ENCODE results near the gene HIVEP3.
"Not testable (repeated sequence)": the region's sequence is repeated elsewhere in the genome, so short reads cannot be mapped to it uniquely, and the experiment has no call there.

The HIVEP3 gene
- total RNA-seq, result 11.5 to 214 (median 34.6) reads per million in 17 experiments

DNA sequence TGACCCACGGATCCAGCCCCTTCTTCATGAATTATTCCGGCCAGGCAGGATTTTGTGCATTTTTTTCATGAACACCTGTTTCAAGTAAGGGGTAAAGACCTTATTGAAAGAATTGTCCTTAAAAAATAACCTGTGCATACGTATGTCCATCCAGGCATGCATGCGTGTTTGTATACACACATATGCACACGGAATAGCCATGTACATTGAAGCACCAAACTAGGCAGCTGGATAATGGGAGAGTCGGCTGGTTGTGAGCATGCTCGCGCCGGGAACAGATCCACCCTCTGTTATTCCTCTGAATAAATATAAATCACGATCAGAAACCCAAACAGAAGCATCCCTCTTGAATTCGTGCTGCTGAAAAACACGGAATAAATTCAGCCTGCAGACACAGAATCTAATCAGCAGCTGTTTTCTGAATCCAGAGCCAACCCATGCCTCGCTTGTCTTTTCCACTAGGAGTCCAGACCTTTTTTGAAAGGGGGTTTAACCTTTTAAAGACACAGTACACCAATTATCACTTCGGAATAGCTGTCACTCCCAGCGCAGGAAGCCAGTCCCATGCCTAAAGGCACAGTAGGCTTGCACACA, at the start of gene HIVEP3:
TSS of gene HIVEP3 (minus strand) at position 473 of the 594 bp plus-strand sequence.
- no peak for DNase-seq

DNA sequence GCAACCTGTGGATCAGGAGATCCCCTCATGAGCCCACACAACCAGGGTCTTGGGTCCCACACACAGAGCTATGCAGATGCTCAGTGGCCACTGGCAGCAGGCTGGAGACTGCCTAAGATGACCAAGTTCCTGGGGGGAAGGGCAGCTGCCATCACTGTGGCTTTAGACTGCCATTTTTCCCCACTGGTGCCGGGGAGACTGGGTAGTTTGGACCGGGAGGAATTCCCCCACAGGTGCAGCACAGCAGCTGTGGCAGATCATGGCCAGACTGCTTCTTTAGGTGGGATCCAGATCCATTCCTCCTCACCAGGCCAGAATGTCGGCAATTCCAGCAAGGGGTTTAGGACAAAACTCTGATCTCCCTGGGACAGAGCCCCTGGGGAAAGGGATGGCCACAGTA, 45.7 kb upstream of the HIVEP3 start:
- DNase-seq, result no peak

DNA sequence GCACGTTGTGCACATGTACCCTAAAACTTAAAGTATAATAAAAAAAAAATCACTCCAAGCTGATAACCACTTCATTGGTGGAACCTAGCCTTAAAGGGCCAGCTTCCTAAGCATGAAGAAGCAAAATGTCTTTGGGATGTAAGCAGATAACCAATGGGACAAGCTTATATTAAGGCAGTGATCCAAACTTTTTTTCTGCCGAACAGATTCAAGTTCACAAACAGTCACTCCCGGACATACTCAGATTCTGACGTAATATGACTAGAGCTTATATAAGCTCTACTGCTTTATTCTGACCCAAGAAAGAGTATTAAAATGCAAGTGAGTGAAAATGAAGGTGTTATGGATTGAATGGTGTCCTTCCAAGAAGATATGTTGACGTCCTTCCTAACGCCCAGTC, 44.9 kb upstream of the HIVEP3 start:
- DNase-seq, result no peak

DNA sequence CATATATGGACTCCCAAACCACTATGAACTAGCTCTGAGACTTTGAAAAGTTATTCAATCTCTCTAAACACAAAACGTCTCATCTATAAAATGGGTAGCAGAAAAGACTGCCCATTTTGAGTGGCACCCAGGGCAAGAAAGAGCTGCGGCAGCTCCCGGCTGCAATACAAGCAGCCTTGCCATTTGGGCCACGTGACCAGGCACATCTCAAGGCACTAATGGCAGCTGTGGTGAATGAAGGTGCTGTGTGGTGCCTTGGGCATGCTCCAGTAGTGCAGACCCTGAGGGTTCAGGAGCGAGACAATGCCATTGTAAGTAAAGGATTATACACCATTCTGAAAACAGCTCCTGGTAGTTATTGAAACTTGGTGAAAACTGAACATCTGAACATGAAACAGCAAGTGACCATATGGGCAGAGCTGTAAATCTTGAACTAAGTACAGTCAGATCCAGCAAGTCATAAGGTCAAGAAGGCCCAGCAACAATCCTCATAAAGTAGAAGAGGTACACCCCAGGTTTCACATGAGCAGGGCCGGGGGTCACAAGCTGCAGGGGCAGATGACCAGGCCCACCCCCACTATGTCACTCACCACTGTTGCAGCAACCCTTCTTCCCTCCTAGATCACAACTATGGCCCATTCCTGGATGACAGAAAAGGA, 39.4 kb upstream of the HIVEP3 start:
- DNase-seq, result no peak

DNA sequence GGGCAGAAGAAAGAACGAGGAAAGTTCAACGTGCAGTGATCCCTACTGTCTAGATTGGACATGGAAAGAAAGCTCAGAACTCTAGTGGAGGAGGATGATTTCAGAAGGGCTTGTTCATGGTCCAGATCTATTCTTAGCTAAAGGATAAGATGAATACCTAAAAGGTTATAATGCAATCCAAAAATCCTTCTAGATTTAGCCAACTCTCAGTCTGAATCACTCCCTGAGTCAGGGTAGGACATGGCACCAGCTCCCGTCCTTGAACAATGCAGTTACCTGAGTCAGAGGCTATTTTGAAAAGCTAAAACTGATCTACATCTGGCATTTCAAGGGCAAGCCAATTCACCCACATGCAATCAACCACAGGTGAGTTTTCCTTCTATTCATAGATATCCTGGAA, 38.8 kb upstream of the HIVEP3 start:
- DNase-seq, result no peak

DNA sequence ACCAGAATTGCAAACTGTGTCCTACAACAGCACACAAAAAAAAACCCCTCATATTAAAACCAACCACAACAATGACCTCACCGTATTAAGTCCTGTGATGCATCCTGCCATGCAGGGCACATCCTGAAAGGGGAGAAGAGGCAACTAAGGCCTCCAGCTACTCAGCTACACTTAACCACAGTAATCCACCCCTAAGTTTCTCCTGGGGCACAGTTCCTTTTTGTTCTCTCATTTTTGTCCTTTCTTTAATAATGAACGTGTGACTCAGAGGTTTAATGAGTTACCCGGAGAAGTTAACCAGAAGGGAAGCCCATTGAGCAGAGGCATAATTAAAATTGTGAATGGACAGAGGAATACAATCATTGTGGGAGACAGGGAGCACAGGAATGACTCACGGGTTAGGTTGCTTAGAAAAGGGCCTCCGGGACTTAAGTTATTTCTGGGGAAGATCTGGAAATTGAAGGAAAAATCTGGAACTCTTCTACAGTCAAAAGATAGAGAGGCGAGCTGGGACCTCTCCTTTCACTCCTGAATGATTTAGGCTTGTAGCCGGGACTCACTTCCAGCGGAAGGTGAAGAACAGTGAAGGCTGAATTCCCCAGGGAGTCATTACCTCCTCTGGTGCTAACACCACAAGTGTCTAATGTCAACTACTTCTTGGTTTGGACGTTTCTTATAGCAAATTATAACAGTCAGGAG, 36.9 kb upstream of the HIVEP3 start:
- DNase-seq, result peak; percentile 6 to 38 (median 19)

DNA sequence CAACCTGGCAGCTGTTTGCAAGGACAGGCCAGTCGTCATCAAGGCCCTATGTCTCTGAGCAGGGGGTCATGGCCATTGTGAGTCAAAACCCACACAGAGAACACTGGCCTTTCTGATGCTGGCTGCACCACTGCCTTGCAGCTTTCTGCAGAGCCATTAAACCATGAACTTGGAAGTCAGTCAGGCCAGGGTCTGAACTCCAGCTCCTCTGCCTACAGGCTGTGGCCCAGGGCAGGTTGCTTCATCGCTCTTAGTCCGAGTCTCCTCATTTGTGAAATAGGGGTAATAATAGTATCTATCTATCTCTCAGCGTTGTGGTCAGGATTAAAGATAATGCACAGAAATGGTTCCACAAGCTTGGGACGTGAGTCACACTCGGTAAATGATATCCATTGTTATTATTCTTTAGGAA, 35.8 kb upstream of the HIVEP3 start:
- no peak for DNase-seq

DNA sequence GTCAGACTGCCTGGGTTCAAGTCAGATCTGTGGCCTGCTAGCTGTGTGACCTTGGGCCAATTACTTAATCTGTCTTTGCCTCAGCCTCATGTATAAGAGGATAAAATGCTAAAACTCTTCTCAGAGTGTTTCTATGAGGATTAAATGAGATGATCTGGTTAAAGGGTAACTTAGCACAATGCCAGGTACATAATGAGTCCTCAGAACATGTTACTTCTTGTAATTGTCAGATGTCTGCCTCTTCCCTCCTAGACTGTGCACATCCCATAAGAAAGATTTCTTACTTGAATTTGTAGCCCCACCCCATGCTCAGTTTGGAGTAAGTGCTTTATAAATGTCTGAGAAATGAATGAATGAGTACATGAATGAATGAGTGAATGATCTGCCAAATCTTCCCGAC, 34.6 kb upstream of the HIVEP3 start:
- no peak for DNase-seq

DNA sequence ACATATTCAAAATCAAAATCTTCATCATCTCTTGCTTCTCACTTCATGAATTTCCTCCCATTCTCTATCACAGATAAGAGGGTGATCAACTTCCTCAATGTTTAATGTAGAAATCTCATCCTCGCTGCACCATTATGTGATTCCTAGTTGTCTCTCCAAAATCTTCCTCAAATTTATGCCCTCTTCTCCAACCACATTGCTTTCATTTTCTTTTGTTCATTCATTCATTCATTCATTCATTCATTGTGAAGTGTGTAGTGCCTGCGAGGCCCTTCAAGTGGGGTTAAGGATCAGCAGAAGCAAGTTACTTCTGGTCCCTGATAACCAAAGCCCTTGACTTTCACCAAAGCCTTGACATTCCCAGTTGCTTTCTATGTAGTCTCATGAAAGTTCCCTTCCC, 33.5 kb upstream of the HIVEP3 start:
- no peak for DNase-seq

DNA sequence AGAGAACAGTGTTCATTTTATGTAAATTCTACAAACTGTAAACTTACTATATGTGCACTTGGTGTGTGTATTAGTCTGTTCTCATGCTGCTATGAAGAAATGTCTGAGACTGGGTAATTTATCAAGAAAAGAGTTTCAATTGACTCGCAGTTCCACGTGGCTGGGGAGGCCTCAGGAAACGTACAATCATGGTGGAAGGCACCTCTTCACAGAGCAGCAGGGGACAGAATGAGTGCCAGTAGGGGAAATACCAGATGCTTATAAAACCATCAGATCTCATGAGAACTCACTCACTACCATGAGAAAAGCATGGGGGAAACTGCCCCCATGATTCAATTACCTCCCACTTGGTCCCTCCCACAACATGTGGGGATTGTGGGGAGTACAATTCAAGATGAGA, 32.8 kb upstream of the HIVEP3 start:
- not testable (repeated sequence) for DNase-seq

DNA sequence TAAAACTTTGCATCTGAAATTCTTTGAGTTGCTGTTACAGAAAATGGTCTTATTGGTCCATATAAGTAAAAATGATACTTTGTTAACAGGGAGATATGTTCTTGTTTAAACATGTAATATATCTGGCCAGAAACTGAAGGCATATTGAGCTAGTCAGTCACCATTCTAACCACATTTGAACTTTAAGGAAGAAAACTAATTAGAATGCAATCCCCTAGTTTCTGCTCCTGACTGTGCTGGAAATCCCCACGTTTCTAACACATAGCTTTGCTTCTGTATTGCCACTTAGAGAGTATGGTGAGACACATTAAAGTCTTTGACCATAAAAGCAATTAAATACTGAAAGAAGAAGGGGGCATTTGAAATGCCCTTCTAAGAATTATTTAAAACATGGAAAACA, 32.1 kb upstream of the HIVEP3 start:
- peak; percentile 4 to 44 (median 20) for DNase-seq

DNA sequence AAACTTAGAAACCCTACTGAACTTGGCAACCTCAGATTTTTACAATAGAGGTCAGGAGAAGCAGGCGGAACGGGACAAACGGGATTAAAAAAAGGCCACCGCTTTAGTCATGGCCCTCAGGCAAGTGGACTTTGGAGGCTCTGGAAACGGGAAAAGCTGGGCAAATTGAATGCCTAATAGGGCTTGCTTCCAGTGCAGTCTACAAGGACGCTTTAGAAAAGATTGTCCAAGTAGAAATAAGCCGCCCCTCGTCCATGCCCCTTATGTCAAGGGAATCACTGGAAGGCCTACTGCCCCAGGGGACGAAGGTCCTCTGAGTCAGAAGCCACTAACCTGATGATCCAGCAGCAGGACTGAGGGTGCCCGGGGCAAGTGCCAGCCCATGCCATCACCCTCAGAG, 27.2 kb upstream of the HIVEP3 start:
- DNase-seq, result not testable (repeated sequence)

DNA sequence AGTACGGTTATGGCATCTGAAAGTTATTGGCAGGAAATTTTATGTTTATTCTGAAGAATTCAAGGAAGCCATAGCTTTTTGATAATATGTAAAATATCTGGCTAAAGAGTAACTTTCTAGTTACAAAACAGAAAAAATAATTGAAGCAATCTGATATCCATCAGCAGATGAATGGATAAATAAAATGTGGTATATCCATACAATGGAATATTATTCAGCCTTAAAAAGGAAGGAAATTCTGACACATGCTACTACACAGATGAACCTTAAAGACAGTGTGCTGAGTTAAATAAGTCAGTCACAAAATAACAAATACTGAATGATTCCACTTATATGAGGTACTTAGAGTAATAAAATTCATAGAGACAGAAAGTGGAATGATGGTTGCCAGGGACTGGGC, 25.0 kb upstream of the HIVEP3 start:
- no peak for DNase-seq

DNA sequence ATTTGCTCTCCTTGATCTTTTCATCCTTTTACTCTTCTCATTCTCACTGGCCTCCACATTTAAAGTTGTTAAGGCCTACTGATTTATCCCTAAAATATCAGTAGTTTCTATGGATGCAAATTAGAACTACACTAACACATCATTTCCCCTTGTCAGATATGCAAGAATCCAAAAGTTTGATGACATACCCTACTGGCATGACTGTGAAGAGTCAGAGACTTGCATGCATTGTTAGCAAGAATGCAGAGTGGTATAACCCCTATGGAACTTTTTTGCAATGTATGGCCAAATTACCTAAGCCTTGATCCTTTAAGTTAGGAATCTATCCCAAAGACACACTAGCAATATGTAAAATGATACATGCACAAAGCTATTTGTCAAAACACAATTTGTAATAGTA, 23.6 kb upstream of the HIVEP3 start:
- DNase-seq, result no peak

DNA sequence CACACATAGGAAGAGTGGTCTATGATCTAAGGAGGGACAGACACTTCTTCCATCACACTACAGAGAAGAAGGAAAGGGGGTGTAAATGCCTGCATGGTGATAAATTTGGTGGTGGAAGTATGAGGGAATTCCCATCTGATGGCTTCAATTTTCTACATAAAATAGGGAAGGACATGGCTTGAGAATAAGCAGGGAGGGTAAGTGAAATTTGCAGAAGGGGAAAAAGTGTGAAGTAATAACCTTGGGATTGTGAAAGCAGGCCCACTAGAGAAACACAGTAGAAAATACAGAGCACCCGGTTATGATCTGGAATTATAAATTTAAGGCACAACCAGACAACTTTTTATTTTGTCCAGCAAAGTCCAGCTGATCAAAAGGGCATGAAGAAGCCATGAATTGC, 22.7 kb upstream of the HIVEP3 start:
- peak; percentile 18 to 73 (median 51) for DNase-seq

DNA sequence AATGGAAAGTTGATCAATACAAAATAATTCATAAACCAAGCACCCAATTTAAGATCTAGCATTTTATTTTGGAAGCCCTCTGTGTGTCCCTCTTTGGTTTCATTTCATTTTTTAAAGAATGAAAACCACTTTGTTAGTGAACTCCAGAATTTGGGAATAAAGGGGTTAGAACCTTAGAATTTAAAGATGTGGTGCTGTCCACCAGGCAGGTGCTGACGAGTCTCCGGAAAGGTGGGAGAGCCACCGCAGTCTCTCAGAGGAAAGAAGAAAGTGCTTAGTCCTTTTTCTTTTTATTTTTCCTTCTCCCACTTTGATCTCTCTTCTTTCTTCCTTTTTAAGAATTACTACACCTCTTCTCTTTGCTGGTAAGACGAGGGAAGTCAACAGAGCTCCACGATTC, 20.5 kb upstream of the HIVEP3 start:
- DNase-seq, result no peak

DNA sequence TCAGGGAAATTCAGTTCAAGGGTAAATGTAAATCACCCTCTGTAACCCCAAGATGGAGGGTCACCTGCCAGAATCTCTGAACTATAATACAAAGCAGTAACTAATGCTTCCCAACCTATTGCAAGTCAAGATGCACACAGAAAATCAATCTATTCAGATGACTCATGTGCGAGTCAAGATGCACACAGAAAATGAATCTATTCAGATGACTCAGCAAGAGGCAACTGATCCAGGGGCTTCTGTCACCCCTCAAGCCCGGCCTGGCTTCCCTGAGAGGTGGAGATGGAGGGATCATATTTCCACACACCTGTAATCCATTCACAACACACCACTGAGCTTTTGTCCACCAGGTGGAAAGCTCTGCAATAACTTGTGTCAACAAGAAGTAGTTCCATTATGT, 17.4 kb upstream of the HIVEP3 start:
- no peak for DNase-seq

DNA sequence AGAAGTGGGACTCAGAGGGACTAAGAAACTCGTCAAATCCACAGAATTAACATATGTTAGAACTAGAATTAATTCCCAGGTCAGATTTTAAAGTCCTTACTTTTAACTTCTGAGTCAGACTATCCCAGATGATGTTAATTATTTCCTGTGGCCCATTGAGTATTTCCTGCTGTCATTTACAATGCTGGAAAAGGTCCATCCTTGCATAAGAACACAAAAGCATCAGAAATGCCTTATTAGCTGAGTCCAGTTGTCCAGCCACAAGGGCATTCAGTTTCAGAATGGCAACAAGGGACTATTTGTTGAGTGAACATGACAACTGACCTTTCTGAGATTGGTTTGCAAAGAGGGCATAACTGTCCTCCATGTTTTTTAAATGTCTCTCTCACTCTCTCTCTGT, 16.5 kb upstream of the HIVEP3 start:
- DNase-seq, result no peak

DNA sequence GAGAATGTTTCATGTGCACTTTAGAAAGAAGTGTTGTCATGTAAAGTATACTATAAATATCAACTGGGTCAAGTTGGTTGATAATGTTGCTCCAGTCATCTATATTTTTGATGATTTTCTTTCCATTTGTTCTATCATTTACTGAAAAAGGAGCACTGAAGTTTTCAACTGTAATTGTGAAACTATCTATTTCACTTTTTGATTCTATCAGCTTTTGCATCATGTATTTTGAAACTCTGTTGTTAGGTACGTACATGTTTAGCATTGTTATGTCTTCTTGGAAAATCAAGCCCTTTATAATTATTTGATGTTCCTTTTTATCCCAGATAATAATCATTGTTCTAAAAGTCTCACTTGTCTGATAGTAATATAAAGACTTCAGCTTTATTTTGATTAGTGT, 14.4 kb upstream of the HIVEP3 start:
- no peak for DNase-seq

DNA sequence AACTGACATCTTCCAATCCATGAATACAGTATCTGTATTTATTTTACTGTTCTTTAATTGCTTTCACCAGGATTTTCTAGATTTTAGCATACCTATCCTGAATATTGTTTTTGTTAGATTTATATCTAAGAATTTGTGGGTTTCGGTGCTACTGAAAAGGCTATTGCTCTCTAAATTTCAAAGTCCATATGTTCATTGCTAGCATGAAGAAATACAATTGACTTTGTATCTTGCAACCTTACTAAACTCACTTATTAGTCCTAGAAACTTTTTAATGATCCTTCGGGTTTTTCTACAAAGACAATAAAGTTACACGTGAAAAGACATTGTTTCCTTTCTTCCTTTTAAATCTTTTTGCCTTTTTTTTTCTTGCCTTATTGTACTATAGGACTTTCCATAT, 12.9 kb upstream of the HIVEP3 start:
- no peak for DNase-seq

DNA sequence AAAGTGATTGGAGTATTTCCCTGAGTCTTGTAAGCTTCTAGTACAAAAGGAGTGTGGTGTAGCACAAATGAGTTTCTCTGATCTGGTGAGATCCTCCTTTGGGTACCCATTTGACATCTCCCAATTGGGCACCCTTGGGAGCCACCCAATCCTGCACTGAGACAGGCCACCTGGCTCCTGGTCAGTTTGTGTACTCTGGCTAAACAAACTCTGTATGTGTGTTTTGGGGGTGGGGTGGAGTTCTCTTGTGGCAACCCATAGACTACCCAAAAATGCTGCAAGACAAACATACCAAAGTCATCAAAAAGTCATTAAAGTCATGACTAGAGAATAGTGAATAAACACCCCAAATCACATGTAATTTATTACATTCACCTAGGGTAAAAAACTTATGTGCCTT, 8.4 kb upstream of the HIVEP3 start:
- no peak for DNase-seq

DNA sequence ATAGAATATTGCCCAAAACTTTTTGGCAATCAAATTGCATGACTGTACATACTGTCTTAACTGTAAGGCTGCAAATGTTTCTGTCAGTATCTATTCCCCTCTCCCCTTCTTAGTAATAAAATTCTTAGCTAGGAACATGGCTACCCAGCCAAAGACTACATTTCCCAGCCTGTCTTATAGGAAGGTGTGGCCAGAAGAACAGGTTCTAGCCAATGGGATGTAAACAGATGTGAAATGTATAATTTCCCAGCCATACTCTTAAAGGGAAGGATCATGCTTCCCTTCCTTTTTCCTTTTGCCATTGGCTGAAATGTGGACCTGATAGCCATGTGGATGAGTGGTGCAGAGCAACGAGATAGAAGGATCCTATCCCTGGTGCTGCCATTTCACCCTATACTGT, 7.0 kb upstream of the HIVEP3 start:
- no peak for DNase-seq

DNA sequence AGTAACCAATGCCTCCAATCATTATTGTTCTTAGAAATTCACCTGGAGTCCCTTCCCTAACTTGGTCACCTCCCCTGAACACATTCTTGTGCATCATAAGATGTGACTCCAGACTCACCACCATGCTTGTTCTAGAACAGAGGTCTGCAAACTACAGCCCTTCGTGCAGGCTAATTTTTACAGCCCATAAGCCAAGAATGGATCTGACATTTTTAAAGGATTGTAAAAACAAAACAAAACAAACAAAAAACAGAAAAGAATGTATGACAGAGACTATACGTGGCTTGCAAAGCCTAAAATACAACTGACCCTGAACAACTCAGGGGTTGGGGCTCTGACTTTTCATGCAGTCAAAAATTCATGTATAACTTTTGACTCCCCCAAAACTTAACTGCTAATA, 6.2 kb upstream of the HIVEP3 start:
- no peak for DNase-seq

DNA sequence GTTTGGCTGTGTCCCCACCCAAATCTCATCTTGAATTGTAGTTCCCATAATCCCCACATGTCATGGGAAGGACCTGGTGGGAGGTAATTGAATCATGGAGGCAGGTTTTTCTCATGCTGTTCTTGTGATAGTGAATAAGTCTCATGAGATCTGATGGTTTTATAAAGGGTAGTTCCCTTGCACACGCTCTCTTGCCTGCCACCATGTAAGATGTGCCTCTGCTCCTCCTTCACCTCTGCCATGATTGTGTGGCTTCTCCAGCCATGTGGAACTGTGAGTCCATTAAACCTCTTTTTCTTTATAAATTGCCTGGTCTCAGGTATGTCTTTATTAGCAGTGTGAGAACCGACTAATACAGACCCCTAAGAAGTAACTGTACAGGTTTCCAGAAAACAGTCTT, 2.5 kb upstream of the HIVEP3 start:
- not testable (repeated sequence) for DNase-seq

Data from suppressor macrophage (primary cell).